ENCODE results near the gene HNRNPH1.
"Not testable (repeated sequence)": the region's sequence is repeated elsewhere in the genome, so short reads cannot be mapped to it uniquely, and the experiment has no call there.

HNRNPH1 gene

GRCh38 chr5:179623003-179623905 lies at the start of gene HNRNPH1:
Gene HNRNPH1 (minus strand): TSS chr5:179623671. CDS start chr5:179623133, 538 bp downstream.
- DNase-seq, result peak; percentile 98

GRCh38 chr5:179668391-179668790 lies 44.9 kb upstream of the HNRNPH1 start:
- peak; percentile 1 for DNase-seq

- DNase-seq, result not testable (repeated sequence)
Measured at GRCh38 chr5:179661647-179662046, 38.2 kb upstream of the HNRNPH1 start.

- DNase-seq, result peak; percentile 2
Measured at GRCh38 chr5:179658179-179658856, 34.8 kb upstream of the HNRNPH1 start.

- not testable (repeated sequence) for DNase-seq
Measured at GRCh38 chr5:179657302-179658178, 34.1 kb upstream of the HNRNPH1 start.

- DNase-seq, result not testable (repeated sequence)
Measured at GRCh38 chr5:179653135-179653534, 29.7 kb upstream of the HNRNPH1 start.

- DNase-seq, result not testable (repeated sequence)
Measured at GRCh38 chr5:179650245-179650644, 26.8 kb upstream of the HNRNPH1 start.

- not testable (repeated sequence) for DNase-seq
Measured at GRCh38 chr5:179649166-179649703, 25.8 kb upstream of the HNRNPH1 start.

GRCh38 chr5:179648410-179648809 lies 24.9 kb upstream of the HNRNPH1 start:
- no peak for DNase-seq

GRCh38 chr5:179644766-179645165 lies 21.3 kb upstream of the HNRNPH1 start:
- DNase-seq, result not testable (repeated sequence)

- not testable (repeated sequence) for DNase-seq
Measured at GRCh38 chr5:179643141-179643920, 19.9 kb upstream of the HNRNPH1 start.

GRCh38 chr5:179642626-179643025 lies 19.2 kb upstream of the HNRNPH1 start:
- DNase-seq, result not testable (repeated sequence)

GRCh38 chr5:179641745-179642144 lies 18.3 kb upstream of the HNRNPH1 start:
- not testable (repeated sequence) for DNase-seq

GRCh38 chr5:179639296-179639695 lies 15.8 kb upstream of the HNRNPH1 start:
- DNase-seq, result not testable (repeated sequence)

- DNase-seq, result not testable (repeated sequence)
Measured at GRCh38 chr5:179634370-179635172, 11.1 kb upstream of the HNRNPH1 start.

GRCh38 chr5:179633501-179634369 lies 10.3 kb upstream of the HNRNPH1 start:
- not testable (repeated sequence) for DNase-seq

- DNase-seq, result no peak
Measured at GRCh38 chr5:179624841-179625271, 1.4 kb upstream of the HNRNPH1 start.

GRCh38 chr5:179623906-179624741 lies 653 bp upstream of the HNRNPH1 start:
- no peak for DNase-seq

Measured in NCI-H774 (cell line).